Fibroblast of mammary gland (primary cell): ENCODE measurements around the gene SIN3A.

Source experiments
- DNase-seq: peaks from one replicate; pipeline ENCODE4 v3.0.0-alpha.2; 2010; ENCODE audit warnings: low read depth
- H3K4me3 ChIP-seq: 2 replicates; pipeline ENCODE4 v1.5.1; 2011; ENCODE audit warnings: low read depth, mild to moderate bottlenecking, low read length, moderate library complexity; ENCODE audit not compliant: control insufficient read depth
- TF ChIP-seq, protein P1 (sequence below): conservative IDR thresholded peaks from 2 replicates; pipeline ENCODE4 v1.5.1; 2011; ENCODE audit warnings: low read depth, low read length, inconsistent platforms; ENCODE audit not compliant: control insufficient read depth, insufficient read depth

SIN3A gene

DNA sequence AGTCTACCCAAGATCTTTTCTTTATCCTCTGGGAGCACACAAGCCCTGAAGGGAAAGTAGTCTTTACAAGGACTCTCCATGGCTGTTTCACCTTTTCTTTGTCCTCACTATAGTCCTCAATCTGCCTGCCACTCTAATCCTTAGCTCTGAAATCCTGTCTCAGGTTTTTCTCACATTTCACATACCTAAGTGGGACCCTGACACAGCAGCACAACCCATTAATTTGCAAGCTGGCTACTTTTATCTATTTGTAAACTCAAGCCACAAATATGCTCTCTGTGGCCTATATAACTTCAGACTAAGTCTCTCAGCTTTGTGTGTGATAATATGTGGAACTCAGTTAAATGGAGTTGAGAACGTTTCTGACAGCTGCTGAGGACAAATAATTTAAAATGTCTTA is 19.8 kb downstream of the SIN3A start:
- DNase-seq = no peak
- TF ChIP-seq, protein P1, sequence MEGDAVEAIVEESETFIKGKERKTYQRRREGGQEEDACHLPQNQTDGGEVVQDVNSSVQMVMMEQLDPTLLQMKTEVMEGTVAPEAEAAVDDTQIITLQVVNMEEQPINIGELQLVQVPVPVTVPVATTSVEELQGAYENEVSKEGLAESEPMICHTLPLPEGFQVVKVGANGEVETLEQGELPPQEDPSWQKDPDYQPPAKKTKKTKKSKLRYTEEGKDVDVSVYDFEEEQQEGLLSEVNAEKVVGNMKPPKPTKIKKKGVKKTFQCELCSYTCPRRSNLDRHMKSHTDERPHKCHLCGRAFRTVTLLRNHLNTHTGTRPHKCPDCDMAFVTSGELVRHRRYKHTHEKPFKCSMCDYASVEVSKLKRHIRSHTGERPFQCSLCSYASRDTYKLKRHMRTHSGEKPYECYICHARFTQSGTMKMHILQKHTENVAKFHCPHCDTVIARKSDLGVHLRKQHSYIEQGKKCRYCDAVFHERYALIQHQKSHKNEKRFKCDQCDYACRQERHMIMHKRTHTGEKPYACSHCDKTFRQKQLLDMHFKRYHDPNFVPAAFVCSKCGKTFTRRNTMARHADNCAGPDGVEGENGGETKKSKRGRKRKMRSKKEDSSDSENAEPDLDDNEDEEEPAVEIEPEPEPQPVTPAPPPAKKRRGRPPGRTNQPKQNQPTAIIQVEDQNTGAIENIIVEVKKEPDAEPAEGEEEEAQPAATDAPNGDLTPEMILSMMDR = no peak
- H3K4me3 ChIP-seq = no peak overlapping the region

DNA sequence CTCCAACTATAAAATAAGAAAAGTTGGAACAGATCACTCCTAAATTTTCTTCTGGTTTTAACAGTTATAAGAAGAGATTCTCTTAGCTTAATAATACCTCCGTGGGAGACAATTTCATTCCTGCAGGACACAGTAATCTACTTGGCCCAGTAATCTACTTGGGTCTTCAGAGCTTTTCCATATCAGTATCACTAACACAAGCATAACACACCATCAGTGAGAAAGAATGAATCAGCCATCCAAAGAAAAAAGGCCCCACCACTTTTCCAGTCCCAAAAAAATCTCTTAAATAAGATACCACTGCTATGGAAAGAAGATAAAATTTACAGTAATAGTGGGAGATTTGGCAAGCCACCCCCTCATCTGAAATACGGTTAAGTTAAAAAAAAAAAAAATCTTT is 20.2 kb downstream of the SIN3A start:
- TF ChIP-seq, protein P1 = no peak
- DNase-seq = peak; percentile 5
- H3K4me3 ChIP-seq = no peak overlapping the region

- no peak overlapping the region for H3K4me3 ChIP-seq
- TF ChIP-seq, protein P1 = no peak
- no peak for DNase-seq
Measured at GRCh38 chr15:75430259-75430658, 21.2 kb downstream of the SIN3A start.

- DNase-seq = no peak
- TF ChIP-seq, protein P1 = no peak
- H3K4me3 ChIP-seq = no peak overlapping the region
Measured at GRCh38 chr15:75428152-75428551, 23.3 kb downstream of the SIN3A start.

GRCh38 chr15:75425966-75426500 is 25.5 kb downstream of the SIN3A start:
- no peak overlapping the region for H3K4me3 ChIP-seq

DNA sequence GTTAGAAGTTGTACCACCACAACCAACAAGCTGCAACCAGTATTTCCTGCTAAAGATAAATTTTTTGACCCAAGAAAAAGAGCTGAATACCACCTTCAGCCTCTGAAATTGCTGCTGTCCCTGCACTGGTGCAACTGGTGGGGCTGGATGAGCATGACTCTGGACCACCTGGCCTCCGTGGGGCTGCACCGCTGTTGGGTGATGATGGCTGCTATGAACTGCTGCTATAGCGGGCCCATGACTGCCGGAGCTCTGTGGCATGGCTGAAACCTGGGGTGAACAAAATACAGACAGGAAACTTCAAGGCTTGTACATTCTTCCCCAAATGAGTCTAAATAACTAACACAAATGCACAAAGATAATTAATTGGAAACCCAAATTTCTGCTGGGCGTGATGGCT is 28.9 kb downstream of the SIN3A start:
- no peak for DNase-seq
- H3K4me3 ChIP-seq = no peak overlapping the region
- TF ChIP-seq, protein P1 = no peak

More at GRCh38 chr15:75425966-75426500, 25.5 kb downstream of the SIN3A start:
- TF ChIP-seq, protein P1 = no peak
- no peak for DNase-seq

- DNase-seq = peak; percentile 47
- H3K4me3 ChIP-seq = no peak overlapping the region
- TF ChIP-seq, protein P1 = no peak
Measured at GRCh38 chr15:75420698-75421097, 30.8 kb downstream of the SIN3A start.
